A549 treated with CpdA at 1 μM for 4 hours (cell line): Measurements from ENCODE around the gene CLEC4M. TPM values are rescaled to one million over a fixed set of nuclear protein-coding genes. Genes with fewer than 3 reads are reported as not detected.

Experiments used
- total RNA-seq: library from RNA; stranded (reverse); fragments of 200-300 nt; extraction: Qiagen RNA extraction; gene quantifications from 5 replicates; pipeline ENCODE4 v1.2.3, GENCODE V29; 2022; ENCODE audit warnings: low read depth

CLEC4M gene
- total RNA-seq = 0.03 TPM in 1 of 5 replicates, not detected in the others

DNA sequence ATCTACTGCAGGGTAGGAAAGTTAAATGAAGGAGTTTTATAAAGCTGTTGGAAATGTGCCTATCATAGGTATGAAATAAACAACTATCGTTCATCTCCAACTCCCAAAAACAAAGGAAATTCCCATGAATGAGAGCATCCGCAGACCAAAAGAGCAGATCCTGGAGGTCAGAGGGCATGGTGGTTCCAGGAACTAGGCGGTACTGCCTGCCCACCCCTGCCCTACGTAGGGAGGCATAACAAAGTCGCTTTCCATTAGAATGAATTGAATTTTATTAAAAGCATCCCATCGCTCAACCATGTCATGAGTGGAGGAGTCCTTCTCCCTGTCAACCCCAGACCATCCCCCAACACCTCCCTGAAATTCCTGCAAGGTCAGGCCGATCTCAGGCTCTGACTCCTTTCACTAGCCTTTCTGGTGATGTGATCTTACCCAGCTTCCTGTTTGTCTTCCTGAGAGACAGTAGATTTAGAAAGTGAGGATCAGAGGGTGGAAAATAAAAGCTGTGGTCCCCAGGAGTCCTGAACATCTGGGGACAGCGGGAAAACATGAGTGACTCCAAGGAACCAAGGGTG, at the start of gene CLEC4M:
TSS of gene CLEC4M (plus strand) at position 525 of the 575 bp plus-strand sequence. CDS start at position 549, 24 bp downstream.

GRCh38 chr19:7732045-7732444, 31.0 kb upstream of the CLEC4M start, which contains the start of gene CLEC4G:
TSS of gene CLEC4G (minus strand) at chr19:7732110. CDS start at chr19:7732102, 8 bp downstream.

DNA sequence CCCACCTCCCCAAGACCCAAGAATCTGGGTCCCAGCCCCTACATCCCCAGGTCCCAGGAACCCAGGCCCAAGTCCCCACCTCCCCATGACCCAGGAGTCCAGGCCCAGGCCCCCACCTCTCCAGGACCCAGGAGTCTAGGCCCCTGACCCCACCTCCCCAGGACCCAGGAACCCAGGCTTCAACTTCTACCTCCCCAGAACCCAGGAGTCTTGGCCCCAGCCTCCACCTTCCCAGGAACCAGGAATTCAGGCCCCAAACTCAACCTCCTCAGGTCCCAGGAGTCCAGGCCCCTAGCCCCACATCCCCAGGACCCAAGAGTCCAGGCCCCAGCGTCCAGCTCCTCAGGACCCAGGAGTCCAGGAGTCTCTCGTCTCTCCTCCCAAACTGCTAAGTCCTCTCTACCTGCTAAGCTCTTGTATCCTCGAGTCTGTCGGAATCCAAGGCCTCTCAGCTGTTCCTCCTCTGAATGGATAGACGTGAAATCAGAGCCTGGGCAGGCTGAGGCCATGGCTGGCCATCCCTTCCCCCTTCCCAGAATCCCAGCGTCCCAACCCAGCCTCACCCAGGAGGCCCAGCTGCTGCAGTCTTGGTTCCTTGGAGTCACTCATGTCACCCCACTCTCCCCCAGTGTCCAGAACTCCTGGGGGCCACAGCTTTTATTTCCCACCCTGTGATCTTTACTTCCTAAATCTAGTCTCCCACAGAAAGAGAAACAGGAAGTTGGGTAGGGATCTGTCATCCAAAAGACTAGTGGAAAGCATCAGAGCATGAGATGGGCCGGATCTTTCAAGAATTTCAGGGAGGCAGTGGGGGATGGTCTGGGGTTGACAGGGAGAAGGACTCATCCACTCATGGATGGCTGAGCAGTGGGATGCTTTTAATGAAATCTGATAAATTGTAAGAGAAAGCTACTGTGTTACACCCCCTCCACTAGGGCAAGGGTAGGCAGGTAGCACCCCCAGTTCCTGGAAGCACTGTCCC, 15.8 kb upstream of the CLEC4M start, which contains the start of gene CD209:
TSS of gene CD209 (minus strand) at position 632 of the 982 bp plus-strand sequence. CDS start at position 609, 23 bp downstream.

Other genes starting within 250 kb of the CLEC4M start
- 15.9 to 19.3 TPM (median 18.7 TPM) in 5 replicates for gene ZNF358, start 247.1 kb upstream of the CLEC4M start, total RNA-seq
- 8.1 to 13.6 TPM (median 11.5 TPM) in 5 replicates for gene MCOLN1, start 240.6 kb upstream of the CLEC4M start, total RNA-seq
- 31.4 to 40.3 TPM (median 32.2 TPM) in 5 replicates for gene PNPLA6, start 227.5 kb upstream of the CLEC4M start, total RNA-seq
- gene CAMSAP3, start 167.4 kb upstream of the CLEC4M start, total RNA-seq = 2.9 to 4.9 TPM (median 4.6 TPM) in 5 replicates
- 22.6 to 28.9 TPM (median 26.4 TPM) in 5 replicates for gene XAB2, start 133.7 kb upstream of the CLEC4M start, total RNA-seq
- gene PET100, start 133.4 kb upstream of the CLEC4M start, total RNA-seq = 52.5 to 80.8 TPM (median 53.6 TPM) in 5 replicates
- gene PCP2, start 129.5 kb upstream of the CLEC4M start, total RNA-seq = 0.22 TPM in 1 of 5 replicates, not detected in the others
- 34.8 to 45.3 TPM (median 40.5 TPM) in 5 replicates for gene STXBP2, start 126.1 kb upstream of the CLEC4M start, total RNA-seq
- gene RETN, start 94.2 kb upstream of the CLEC4M start, total RNA-seq = not detected in 5 replicates
- not detected in 5 replicates for gene MCEMP1, start 86.2 kb upstream of the CLEC4M start, total RNA-seq
- gene TRAPPC5, start 82.4 kb upstream of the CLEC4M start, total RNA-seq = 35.7 to 103 TPM (median 92.3 TPM) in 5 replicates
- gene FCER2, start 61.1 kb upstream of the CLEC4M start, total RNA-seq = not detected in 5 replicates
- gene CLEC4G, start 31.1 kb upstream of the CLEC4M start, total RNA-seq = not detected in 5 replicates
- gene CD209, start 15.7 kb upstream of the CLEC4M start, total RNA-seq = not detected in 5 replicates
- gene EVI5L, start 67.0 kb downstream of the CLEC4M start, total RNA-seq = 0.96 to 2.0 TPM (median 1.4 TPM) in 5 replicates
- 0.17 to 0.42 TPM (median 0.39 TPM) in 5 replicates for gene PRR36, start 111.1 kb downstream of the CLEC4M start, total RNA-seq
- 5.1 to 6.8 TPM (median 5.9 TPM) in 5 replicates for gene LRRC8E, start 125.3 kb downstream of the CLEC4M start, total RNA-seq
- gene MAP2K7, start 140.6 kb downstream of the CLEC4M start, total RNA-seq = 12.5 to 18.5 TPM (median 17.4 TPM) in 5 replicates
- gene TGFBR3L, start 151.6 kb downstream of the CLEC4M start, total RNA-seq = 1.3 to 2.3 TPM (median 2.0 TPM) in 5 replicates
- gene SNAPC2, start 157.1 kb downstream of the CLEC4M start, total RNA-seq = 19.6 to 31.6 TPM (median 29.7 TPM) in 5 replicates
- 8.5 to 21.3 TPM (median 20.2 TPM) in 5 replicates for gene CTXN1, start 162.9 kb downstream of the CLEC4M start, total RNA-seq
- gene TIMM44, start 180.4 kb downstream of the CLEC4M start, total RNA-seq = 28.1 to 32.4 TPM (median 30.7 TPM) in 5 replicates
- 63.6 to 72.8 TPM (median 72.2 TPM) in 5 replicates for gene ELAVL1, start 242.4 kb downstream of the CLEC4M start, total RNA-seq